GM18507 (cell line): ENCODE measurements around the gene CATSPERD.
"Not testable (repeated sequence)": the region's sequence is repeated elsewhere in the genome, so short reads cannot be mapped to it uniquely, and the experiment has no call there.

Experiments used
- DNase-seq: peaks from one replicate; pipeline ENCODE4 v3.0.0; 2011; ENCODE audit warnings: low read depth; ENCODE audit not compliant: insufficient read length; ENCODE audit errors: extremely low spot score
- FAIRE-seq: peaks from 2 replicates; lab custom pipeline; 2011; peaks lifted over from hg19 to GRCh38; lab: Jason Lieb, UNC

CATSPERD gene

GRCh38 chr19:5684694-5685430 is 35.6 kb upstream of the CATSPERD start:
- FAIRE-seq (no peak), DNase-seq (no peak)

- FAIRE-seq, result no peak
- no peak for DNase-seq
Measured at GRCh38 chr19:5686326-5686646, 34.2 kb upstream of the CATSPERD start.

- DNase-seq (peak; percentile 84), FAIRE-seq (peak; percentile 95)
Measured at GRCh38 chr19:5686647-5687359, 33.6 kb upstream of the CATSPERD start.

GRCh38 chr19:5687360-5688198 is 32.9 kb upstream of the CATSPERD start:
- no peak for DNase-seq
- FAIRE-seq, result no peak

- DNase-seq, FAIRE-seq: not testable (repeated sequence)
Measured at GRCh38 chr19:5688262-5688881, 32.1 kb upstream of the CATSPERD start.

GRCh38 chr19:5690125-5690954 is 30.1 kb upstream of the CATSPERD start, which contains the start of gene RPL36:
Gene RPL36, plus strand, starts transcription at chr19:5690295. Its CDS starts 213 bp downstream, at chr19:5690508.
- DNase-seq (peak; percentile 91), FAIRE-seq (peak; percentile 93)

- peak; percentile 67 for FAIRE-seq
- no peak for DNase-seq
Measured at GRCh38 chr19:5690955-5691821, 29.2 kb upstream of the CATSPERD start.

- FAIRE-seq, result no peak
Measured at GRCh38 chr19:5691822-5692722, 28.4 kb upstream of the CATSPERD start.

GRCh38 chr19:5692723-5693194 is 27.7 kb upstream of the CATSPERD start:
- DNase-seq, result no peak
- no peak for FAIRE-seq

More at GRCh38 chr19:5691822-5692722, 28.4 kb upstream of the CATSPERD start:
- no peak for DNase-seq

GRCh38 chr19:5693195-5694166 is 27.0 kb upstream of the CATSPERD start:
- DNase-seq (no peak), FAIRE-seq (no peak)

GRCh38 chr19:5694167-5694955 is 26.1 kb upstream of the CATSPERD start:
- no peak for FAIRE-seq

GRCh38 chr19:5694956-5695648 is 25.3 kb upstream of the CATSPERD start:
- DNase-seq, result no peak
- FAIRE-seq, result no peak

More at GRCh38 chr19:5694167-5694955, 26.1 kb upstream of the CATSPERD start:
- DNase-seq, result no peak

- FAIRE-seq, result no peak
- DNase-seq, result no peak
Measured at GRCh38 chr19:5695649-5696195, 24.7 kb upstream of the CATSPERD start.
